AG09319 (cell line): Measurements from ENCODE around the gene PFKP.

Experiments
- DNase-seq: peaks from one replicate; pipeline ENCODE4 v3.0.0-alpha.2; 2010; ENCODE audit warnings: low read depth; ENCODE audit errors: extremely low read depth
- CTCF ChIP-seq: IDR thresholded peaks from 2 replicates; pipeline ENCODE4 v1.5.1; 2011; ENCODE audit warnings: low read depth, mild to moderate bottlenecking, inconsistent platforms, low read length, moderate library complexity

The PFKP gene

GRCh38 chr10:3027866-3028265, 39.5 kb upstream of the PFKP start:
- no peak for TF ChIP-seq CTCF
- DNase-seq: no peak

DNA sequence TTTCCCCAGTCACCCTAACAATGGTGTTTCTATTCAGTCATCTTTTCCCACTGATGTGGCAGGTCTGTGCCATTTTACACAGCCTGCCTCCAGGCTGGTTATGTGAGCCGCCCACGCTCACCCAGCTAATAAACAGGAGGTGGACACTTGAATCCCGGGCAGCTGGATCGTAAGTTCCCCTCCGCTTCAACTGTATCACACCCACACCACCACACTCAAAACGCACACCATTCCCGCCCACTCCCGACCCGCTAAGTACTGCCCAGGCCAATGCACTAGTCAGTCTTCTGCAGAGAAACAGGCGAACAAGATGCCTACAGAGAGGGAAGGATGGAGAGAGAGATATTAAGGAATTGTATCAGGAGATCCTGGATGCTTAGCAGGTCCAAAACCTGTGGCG, 38.9 kb upstream of the PFKP start:
- TF ChIP-seq CTCF: no peak

DNA sequence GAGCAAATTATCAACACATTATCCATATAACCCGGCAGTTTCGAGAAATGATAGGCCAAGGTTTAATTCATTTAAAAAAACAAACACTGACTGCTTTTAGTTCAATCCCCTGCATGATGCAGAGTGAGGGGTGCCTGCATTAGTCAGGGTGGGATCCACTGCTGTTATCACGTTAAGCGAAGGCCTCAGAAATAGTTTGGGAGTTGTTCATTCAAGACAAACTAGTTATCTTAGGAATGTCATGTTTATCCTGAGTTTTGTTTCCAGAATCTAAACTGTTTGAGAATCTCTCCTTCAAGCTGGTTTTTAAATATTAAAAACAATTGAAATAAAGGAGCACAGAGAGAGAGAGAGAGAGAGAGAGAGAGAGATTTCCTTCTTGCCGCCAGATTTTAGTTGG, 36.6 kb upstream of the PFKP start:
- TF ChIP-seq CTCF: no peak
- DNase-seq: no peak

More for the DNA sequence above, 38.9 kb upstream of the PFKP start:
- DNase-seq: no peak

GRCh38 chr10:3031490-3031889, 35.9 kb upstream of the PFKP start:
- no peak for TF ChIP-seq CTCF
- DNase-seq: no peak

GRCh38 chr10:3033925-3034324, 33.4 kb upstream of the PFKP start:
- TF ChIP-seq CTCF: no peak
- DNase-seq: no peak

DNA sequence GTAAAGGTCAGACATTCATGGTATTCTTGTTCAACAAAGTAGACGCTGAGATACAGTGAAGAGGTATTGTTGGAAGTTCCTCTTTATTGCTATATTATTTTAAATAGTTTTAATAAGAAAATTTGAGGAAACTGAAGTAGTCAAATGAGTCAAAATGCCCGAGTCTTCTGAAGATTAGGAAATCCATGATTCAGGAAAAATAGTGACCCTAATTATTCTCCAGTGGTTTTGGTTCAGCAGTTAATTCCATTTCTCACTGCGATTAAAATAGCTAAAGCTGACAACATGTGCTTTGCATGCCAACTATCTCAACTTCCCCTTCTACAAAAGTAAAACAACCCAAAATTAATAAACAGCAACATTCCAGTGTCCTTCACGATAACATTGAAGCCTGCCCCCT, 32.7 kb upstream of the PFKP start:
- TF ChIP-seq CTCF: no peak

GRCh38 chr10:3036155-3037021, 31.0 kb upstream of the PFKP start:
- DNase-seq: no peak
- no peak for TF ChIP-seq CTCF

More for the DNA sequence above, 32.7 kb upstream of the PFKP start:
- DNase-seq: no peak
